H1 (cell line): ENCODE results near the gene MSI2. TPM values are rescaled to one million over a fixed set of nuclear protein-coding genes. Genes with fewer than 3 reads are reported as not detected.
A peak's percentile ranks its signal among the peaks of the same experiment; 100 is the strongest.

Experiments used
- CTCF ChIA-PET: fragments of 300-600 bp; sonication (Branson Sonifier 250); formaldehyde crosslinking; loops from one replicate; lab custom pipeline; 2021; ENCODE audit not compliant: partially characterized antibody; lab: Charles Lee
- POLR2A ChIA-PET: fragments of 300-600 bp; sonication (Branson Sonifier 250); formaldehyde crosslinking; loops from one replicate; lab custom pipeline; 2021; ENCODE audit warnings: inconsistent platforms; ENCODE audit not compliant: partially characterized antibody; lab: Charles Lee
- DNase-seq, 2 experiments: peaks; one replicate each; pipeline versions ENCODE4 v3.0.0 to v3.0.0-alpha.2; 2010 to 2022; ENCODE audit warnings: low spot score in 2 of 2, low read depth in 1 of 2, mixed read lengths in 1 of 2
- FAIRE-seq: peaks from 2 replicates; lab custom pipeline; 2011; peaks lifted over from hg19 to GRCh38; lab: Jason Lieb, UNC
- H2AFZ ChIP-seq: 2 replicates; pipeline ENCODE4 v1.8.1; 2012; ENCODE audit warnings: low read length, inconsistent platforms
- H2AK5ac ChIP-seq: 2 replicates; pipeline ENCODE4 v1.6.1; 2013; ENCODE audit warnings: low read depth, low read length
- H2BK120ac ChIP-seq: replicated peaks from 2 replicates; pipeline ENCODE3; 2013; ENCODE audit warnings: low read depth, low read length, inconsistent platforms
- H2BK12ac ChIP-seq: 2 replicates; pipeline ENCODE4 v1.6.1; 2013; ENCODE audit warnings: low read depth, low read length
- H2BK15ac ChIP-seq: 2 replicates; pipeline ENCODE4 v1.6.1; 2013; ENCODE audit warnings: low read length
- H2BK20ac ChIP-seq: 2 replicates; pipeline ENCODE4 v1.6.1; 2013; ENCODE audit warnings: low read length
- H2BK5ac ChIP-seq: 2 replicates; pipeline ENCODE4 v1.6.1; 2013; ENCODE audit warnings: low read depth, low read length
- H3K14ac ChIP-seq: 2 replicates; pipeline ENCODE4 v1.6.1; 2013; ENCODE audit warnings: inconsistent platforms; ENCODE audit not compliant: insufficient read length
- H3K18ac ChIP-seq: 2 replicates; pipeline ENCODE4 v1.6.1; 2013; ENCODE audit warnings: low read length; ENCODE audit errors: extremely low read depth
- H3K23ac ChIP-seq: 2 replicates; pipeline ENCODE4 v1.6.1; 2013; ENCODE audit warnings: inconsistent platforms; ENCODE audit not compliant: insufficient read length
- H3K23me2 ChIP-seq: 2 replicates; pipeline ENCODE4 v1.6.1; 2013; ENCODE audit warnings: low read depth, low read length
- H3K27ac ChIP-seq: 2 replicates; pipeline ENCODE4 v1.6.1; 2011; ENCODE audit warnings: low read depth, low read length, inconsistent platforms
- H3K27me3 ChIP-seq, 4 experiments: replicated peaks in 1 of 4; 1 replicate in 1 of 4; 2 replicates in 3 of 4; pipeline versions ENCODE4 v1.6.1 to v1.8.1; 2011 to 2013; ENCODE audit warnings: low read length in 3 of 4, mild to moderate bottlenecking in 3 of 4, inconsistent platforms in 2 of 4, mixed read lengths in 2 of 4, moderate library complexity in 1 of 4; ENCODE audit not compliant: control insufficient read depth in 3 of 4, insufficient read depth in 3 of 4; ENCODE audit errors: extremely low read depth in 1 of 4
- H3K36me3 ChIP-seq, 4 experiments: 2 replicates each; pipeline versions ENCODE4 v1.6.1 to v1.8.1; 2011 to 2013; ENCODE audit warnings: mild to moderate bottlenecking in 4 of 4, low read length in 3 of 4, moderate library complexity in 2 of 4, control low read depth in 1 of 4, inconsistent platforms in 1 of 4; ENCODE audit not compliant: insufficient read depth in 4 of 4, control insufficient read depth in 2 of 4
- H3K4ac ChIP-seq: replicated peaks from 2 replicates; pipeline ENCODE3; 2013; ENCODE audit warnings: low read length, low read depth, mixed read lengths, inconsistent platforms; ENCODE audit not compliant: insufficient read length
- H3K4me1 ChIP-seq, 4 experiments: replicated peaks in 1 of 4; 1 replicate in 1 of 4; 2 replicates in 3 of 4; pipeline versions ENCODE4 v1.6.1 to v1.8.1; 2011 to 2013; ENCODE audit warnings: low read length in 3 of 4, inconsistent platforms in 2 of 4, mixed read lengths in 1 of 4; ENCODE audit not compliant: insufficient read depth in 4 of 4, control insufficient read depth in 3 of 4
- H3K4me2 ChIP-seq, 2 experiments: 2 replicates each; pipeline versions ENCODE4 v1.6.1 to v1.8.1; 2011 to 2013; ENCODE audit warnings: low read depth in 2 of 2, low read length in 2 of 2, control low read depth in 1 of 2, inconsistent platforms in 1 of 2, mild to moderate bottlenecking in 1 of 2; ENCODE audit not compliant: insufficient read depth in 1 of 2
- H3K4me3 ChIP-seq, 4 experiments: fragments of 200-600, 300-600 bp in 1 of 4; sonication (generic), shearing (Covaris generic), sonication (Bioruptor Twin) in 1 of 4; 2 replicates each; pipeline versions ENCODE4 v1.5.1 to v1.8.1; 2011 to 2016; ENCODE audit warnings: low read length in 4 of 4, low read depth in 3 of 4, control low read depth in 2 of 4, inconsistent platforms in 2 of 4, mild to moderate bottlenecking in 2 of 4, mixed read lengths in 1 of 4, moderate library complexity in 1 of 4; ENCODE audit not compliant: insufficient read depth in 2 of 4; ENCODE audit errors: extremely low read depth in 1 of 4
- H3K56ac ChIP-seq: replicated peaks from 2 replicates; pipeline ENCODE3; 2013; ENCODE audit warnings: low read depth, mild to moderate bottlenecking, mixed read lengths, low read length, inconsistent platforms; ENCODE audit not compliant: insufficient read length
- H3K79me1 ChIP-seq: 2 replicates; pipeline ENCODE4 v1.6.1; 2013; ENCODE audit warnings: low read depth, low read length, control low read depth
- H3K79me2 ChIP-seq, 2 experiments: 2 replicates each; pipeline versions ENCODE4 v1.6.1 to v1.8.1; 2012 to 2013; ENCODE audit warnings: low read length in 2 of 2, mild to moderate bottlenecking in 2 of 2, inconsistent platforms in 1 of 2; ENCODE audit not compliant: insufficient read depth in 2 of 2, control insufficient read depth in 1 of 2
- H3K9ac ChIP-seq, 4 experiments: replicated peaks in 1 of 4; 1 replicate in 1 of 4; 2 replicates in 3 of 4; pipeline versions ENCODE4 v1.6.1 to v1.8.1; 2011 to 2013; ENCODE audit warnings: low read depth in 3 of 4, low read length in 3 of 4, control low read depth in 2 of 4, mild to moderate bottlenecking in 2 of 4, moderate library complexity in 2 of 4, inconsistent platforms in 1 of 4; ENCODE audit errors: extremely low read depth in 1 of 4
- H3K9me3 ChIP-seq, 2 experiments: 2 replicates each; pipeline versions ENCODE4 v1.6.1 to v1.8.1; 2012 to 2013; ENCODE audit warnings: mild to moderate bottlenecking in 2 of 2, moderate library complexity in 2 of 2, control low read depth in 1 of 2, inconsistent platforms in 1 of 2, low read depth in 1 of 2, low read length in 1 of 2, mixed read lengths in 1 of 2; ENCODE audit not compliant: insufficient read depth in 2 of 2
- H4K20me1 ChIP-seq, 2 experiments: replicated peaks in 1 of 2; 2 replicates each; pipeline versions ENCODE3 to v1.8.1; 2011 to 2013; ENCODE audit warnings: inconsistent platforms in 2 of 2, low read length in 2 of 2, mild to moderate bottlenecking in 1 of 2; ENCODE audit not compliant: insufficient read depth in 2 of 2, control insufficient read depth in 1 of 2
- H4K5ac ChIP-seq: 2 replicates; pipeline ENCODE4 v1.6.1; 2013; ENCODE audit warnings: low read length, low read depth, mixed read lengths, inconsistent platforms; ENCODE audit not compliant: insufficient read length
- H4K8ac ChIP-seq: 2 replicates; pipeline ENCODE4 v1.8.0; 2013; ENCODE audit warnings: mild to moderate bottlenecking, moderate library complexity, low read length, inconsistent platforms; ENCODE audit not compliant: insufficient read depth; ENCODE audit errors: extremely low read depth
- H4K91ac ChIP-seq: replicated peaks from 2 replicates; pipeline ENCODE3; 2013; ENCODE audit warnings: low read length, mixed read lengths, inconsistent platforms; ENCODE audit not compliant: insufficient read length
- EGR1 ChIP-seq: IDR thresholded peaks from 2 replicates; pipeline ENCODE4 v1.6.1; 2011; ENCODE audit warnings: low read depth, low read length, borderline replicate concordance
- WGBS, 2 experiments: shearing (Covaris generic) in 1 of 2; methylation state at CpG; one replicate each; pipeline versions ENCODE4 v1.1.6 to v1.1.7; 2013 to 2015; ENCODE audit warnings: low lambda C conversion rate in 2 of 2, mixed read lengths in 2 of 2, inconsistent platforms in 1 of 2, low coverage in 1 of 2, missing lambda C conversion rate in 1 of 2; ENCODE audit not compliant: insufficient replicate concordance in 2 of 2, insufficient coverage in 1 of 2, insufficient read length in 1 of 2; ENCODE audit errors: extremely low coverage in 1 of 2, missing lambda C conversion rate in 1 of 2; 5-methylcytosine and 5-hydroxymethylcytosine counted together
- polyA plus RNA-seq, 7 experiments: library from polyadenylated mRNA; depleted of rRNA in 3 of 7; stranded (reverse) in 5 of 7; unstranded in 2 of 7; fragments of >200 nt in 5 of 7; fragments of 200-250 nt in 2 of 7; gene quantifications; 1 replicate in 5 of 7; 2 replicates in 1 of 7; 4 replicates in 1 of 7; pipeline versions ENCODE4 v1.2.1 to v1.2.3, GENCODE V29; 2011 to 2013; ENCODE audit warnings: missing spikeins in 2 of 7, mixed read lengths in 2 of 7
- total RNA-seq: library from RNA; stranded (reverse); fragmentation: NEBNext Ultra II Directional; extraction: Animal tissue kit (Norgen Biotek cat#: 25700); gene quantifications from 2 replicates; pipeline ENCODE4 v1.2.1, GENCODE V29; 2021
- TF ChIP-seq, protein P1 (sequence below), 3 experiments: IDR thresholded peaks; 1 replicate in 2 of 3; 2 replicates in 1 of 3; pipeline versions ENCODE4 v1.5.1 to v1.6.1; 2011; ENCODE audit warnings: low read length in 3 of 3, mild to moderate bottlenecking in 3 of 3, inconsistent platforms in 2 of 3, low read depth in 1 of 3, moderate library complexity in 1 of 3; ENCODE audit not compliant: insufficient read depth in 1 of 3; ENCODE audit errors: control extremely low read depth in 1 of 3

The MSI2 gene
- total and polyA plus RNA-seq, 2 of the 8 experiments (the other 6 are each of a cell fraction or from before 2014, with no cell fraction given) = 36.7 to 80.6 TPM

GRCh38 chr17:57432507-57433277, 176.4 kb downstream of the MSI2 start:
- no peak overlapping the region for H4K8ac ChIP-seq
- FAIRE-seq (no peak), DNase-seq (no peak)
- 81% methylated on average over 19 of the region's 19 CpGs; no CpG with 5 or more reads in 1 of the 2 experiments for WGBS, 2 experiments
- TF ChIP-seq, protein P1, sequence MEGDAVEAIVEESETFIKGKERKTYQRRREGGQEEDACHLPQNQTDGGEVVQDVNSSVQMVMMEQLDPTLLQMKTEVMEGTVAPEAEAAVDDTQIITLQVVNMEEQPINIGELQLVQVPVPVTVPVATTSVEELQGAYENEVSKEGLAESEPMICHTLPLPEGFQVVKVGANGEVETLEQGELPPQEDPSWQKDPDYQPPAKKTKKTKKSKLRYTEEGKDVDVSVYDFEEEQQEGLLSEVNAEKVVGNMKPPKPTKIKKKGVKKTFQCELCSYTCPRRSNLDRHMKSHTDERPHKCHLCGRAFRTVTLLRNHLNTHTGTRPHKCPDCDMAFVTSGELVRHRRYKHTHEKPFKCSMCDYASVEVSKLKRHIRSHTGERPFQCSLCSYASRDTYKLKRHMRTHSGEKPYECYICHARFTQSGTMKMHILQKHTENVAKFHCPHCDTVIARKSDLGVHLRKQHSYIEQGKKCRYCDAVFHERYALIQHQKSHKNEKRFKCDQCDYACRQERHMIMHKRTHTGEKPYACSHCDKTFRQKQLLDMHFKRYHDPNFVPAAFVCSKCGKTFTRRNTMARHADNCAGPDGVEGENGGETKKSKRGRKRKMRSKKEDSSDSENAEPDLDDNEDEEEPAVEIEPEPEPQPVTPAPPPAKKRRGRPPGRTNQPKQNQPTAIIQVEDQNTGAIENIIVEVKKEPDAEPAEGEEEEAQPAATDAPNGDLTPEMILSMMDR (IDR thresholded peaks at IDR 0.05; ENCODE audit: control extremely low read depth in 1 of 3, insufficient read depth in 1 of 3, low read depth in 1 of 3, low read length in 3 of 3) = peak in 1 of 3 experiments; percentile 39; a peak in 1 of 4 replicates
- TF ChIP-seq EGR1 = no peak
- H3K79me2 ChIP-seq = peaks cover 0 to 52% of the 10 kb centered on the region in 2 experiments; a peak in 2 of 4 replicates
- ChIA-PET CTCF (interaction anchor here (0.7 to 1.6 kb wide), 10 partner anchors 7 to 204 kb away, joined by 3 to 13 read pairs (median 4); no protein-coding TSS in a partner anchor), POLR2A (no interaction called here)
- H3K27me3 ChIP-seq = no peaks in the 10 kb centered on the region
- no peak overlapping the region for H2BK120ac ChIP-seq
- H4K5ac ChIP-seq = no peak overlapping the region
- H3K9ac ChIP-seq = no peak overlapping the region
- H2AK5ac ChIP-seq = 0 out of 2 replicates have a peak overlapping the region, but pooled peaks have one; percentile 18
- no peaks in the 10 kb centered on the region for H3K9me3 ChIP-seq
- H3K4me1 ChIP-seq = peaks cover 2 to 11% (median 6%) of the 10 kb centered on the region in 4 experiments; a peak in 5 of 7 replicates
- no peak overlapping the region for H3K14ac ChIP-seq
- H4K20me1 ChIP-seq = peaks cover 4 to 9% of the 10 kb centered on the region in 2 experiments
- no peak overlapping the region for H3K27ac ChIP-seq
- no peaks in the 10 kb centered on the region; the same call in 1 of the 2 replicates for H3K23me2 ChIP-seq
- H2BK15ac ChIP-seq = no peak overlapping the region
- no peak overlapping the region for H3K56ac ChIP-seq
- H4K91ac ChIP-seq = no peak overlapping the region
- H3K4me3 ChIP-seq = no peak overlapping the region
- H3K79me1 ChIP-seq = peaks cover 18% of the 10 kb centered on the region; the same call in 1 of the 2 replicates
- H3K4me2 ChIP-seq = peak overlapping the region; percentile 17 to 43; a peak in 3 of 4 replicates
- H2BK5ac ChIP-seq = peak overlapping the region; percentile 40; the same call in 1 of the 2 replicates
- no peaks in the 10 kb centered on the region for H3K36me3 ChIP-seq
- H2BK20ac ChIP-seq = no peak overlapping the region
- no peak overlapping the region for H3K4ac ChIP-seq
- no peak overlapping the region for H2BK12ac ChIP-seq
- no peak overlapping the region for H2AFZ ChIP-seq
- H3K18ac ChIP-seq = no peak overlapping the region
- H3K23ac ChIP-seq = no peak overlapping the region
